MM.1S (cell line): Measurements from ENCODE around the gene MRAP2.

Experiments
- DNase-seq: peaks from one replicate; pipeline ENCODE4 v3.0.0-alpha.2; 2015
- H2AFZ ChIP-seq: fragments of 300-600 bp; sonication (generic); 2 replicates; pipeline ENCODE4 v1.6.0; 2016; ENCODE audit warnings: antibody characterized with exemption, low read length
- H3F3A ChIP-seq: fragments of 300-600 bp; sonication (generic); 2 replicates; pipeline ENCODE4 v1.6.1; 2016; ENCODE audit warnings: mild to moderate bottlenecking, antibody characterized with exemption, low read length, moderate library complexity, mixed read lengths; ENCODE audit not compliant: insufficient read depth
- H3K27ac ChIP-seq: fragments of 300-600 bp; sonication (generic); 2 replicates; pipeline ENCODE4 v1.5.1; 2016; ENCODE audit warnings: mild to moderate bottlenecking, low read length
- H3K27me3 ChIP-seq: fragments of 300-600 bp; sonication (generic); replicated peaks from 2 replicates; pipeline ENCODE4 v1.6.0; 2016; ENCODE audit warnings: low read length; ENCODE audit not compliant: insufficient read depth
- H3K36me3 ChIP-seq: fragments of 300-600 bp; sonication (generic); replicated peaks from 2 replicates; pipeline ENCODE4 v1.6.1; 2016; ENCODE audit warnings: mild to moderate bottlenecking, low read length, mixed read lengths; ENCODE audit not compliant: insufficient read depth
- H3K4me1 ChIP-seq: fragments of 300-600 bp; sonication (generic); 2 replicates; pipeline ENCODE4 v1.6.1; 2016; ENCODE audit warnings: low read length, mixed read lengths
- H3K4me2 ChIP-seq: fragments of 300-600 bp; sonication (generic); 2 replicates; pipeline ENCODE4 v1.6.0; 2016; ENCODE audit warnings: low read depth, low read length
- H3K4me3 ChIP-seq: fragments of 300-600 bp; sonication (generic); 2 replicates; pipeline ENCODE4 v1.5.1; 2016; ENCODE audit warnings: low read length, mixed read lengths
- H3K79me2 ChIP-seq: fragments of 300-600 bp; sonication (generic); 2 replicates; pipeline ENCODE4 v1.6.1; 2016; ENCODE audit warnings: mixed run types, low read length, mixed read lengths
- H3K9ac ChIP-seq: fragments of 300-600 bp; sonication (generic); 2 replicates; pipeline ENCODE4 v1.6.1; 2016; ENCODE audit warnings: low read length, mixed read lengths
- H3K9me2 ChIP-seq: fragments of 300-600 bp; sonication (generic); replicated peaks from 2 replicates; pipeline ENCODE4 v1.6.1; 2016; ENCODE audit warnings: mild to moderate bottlenecking, low read length, mixed read lengths; ENCODE audit not compliant: insufficient read depth
- H3K9me3 ChIP-seq: fragments of 300-600 bp; sonication (generic); replicated peaks from 2 replicates; pipeline ENCODE4 v1.6.1; 2016; ENCODE audit warnings: mild to moderate bottlenecking, low read length, mixed read lengths; ENCODE audit not compliant: insufficient read depth
- H4K20me1 ChIP-seq: fragments of 300-600 bp; sonication (generic); 2 replicates; pipeline ENCODE4 v1.6.1; 2016; ENCODE audit warnings: mild to moderate bottlenecking, low read length, moderate library complexity, mixed read lengths; ENCODE audit not compliant: insufficient read depth
- EZH2 ChIP-seq: fragments of 300-600 bp; sonication (generic); optimal IDR thresholded peaks from 2 replicates; pipeline ENCODE3; 2017; ENCODE audit warnings: low read depth, mild to moderate bottlenecking, antibody characterized with exemption, low read length, mixed read lengths
- EZH2phosphoT487 ChIP-seq: fragments of 300-600 bp; sonication (generic); IDR thresholded peaks from 2 replicates; pipeline ENCODE4 v1.6.1; 2018; ENCODE audit warnings: antibody characterized with exemption, low read length
- TF ChIP-seq, protein P1 (sequence below): fragments of 300-600 bp; sonication (generic); IDR thresholded peaks from 2 replicates; pipeline ENCODE4 v1.5.1; 2016; ENCODE audit warnings: antibody characterized with exemption, low read length, mixed read lengths

Gene MRAP2

DNA sequence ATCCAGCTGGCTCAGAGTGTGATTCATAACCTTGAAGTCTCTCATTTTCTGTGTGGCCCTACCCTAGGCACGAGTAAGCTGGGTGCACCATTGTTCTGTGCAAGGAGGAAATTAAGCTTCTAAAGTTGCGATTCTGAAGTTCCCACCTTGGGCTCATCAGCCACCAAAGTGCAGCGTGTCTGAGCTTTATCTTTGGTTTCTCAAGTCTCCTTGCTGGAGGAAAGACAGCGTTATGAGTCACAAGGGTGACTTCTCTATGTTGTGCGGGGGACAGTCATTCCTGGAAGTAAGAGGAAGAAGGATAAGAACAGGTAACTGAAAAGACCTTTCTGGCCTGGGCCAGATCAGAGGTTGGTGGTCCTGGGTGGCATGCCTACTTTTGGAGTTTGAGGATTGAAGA is 16.8 kb downstream of the MRAP2 start:
- Histone ChIP-seq H4K20me1 (no peaks in the 10 kb centered on the region), H3K4me3 (no peak overlapping the region), H3K4me1 (no peaks in the 10 kb centered on the region), H2AFZ (no peak overlapping the region), H3K9me2 (no peaks in the 10 kb centered on the region), H3K79me2 (no peaks in the 10 kb centered on the region), H3F3A (no peaks in the 10 kb centered on the region), H3K9ac (no peak overlapping the region), H3K36me3 (no peaks in the 10 kb centered on the region), H3K4me2 (no peak overlapping the region), H3K27ac (no peak overlapping the region), H3K27me3 (no peaks in the 10 kb centered on the region), H3K9me3 (no peaks in the 10 kb centered on the region)
- no peak for TF ChIP-seq EZH2phosphoT487
- TF ChIP-seq, protein P1, sequence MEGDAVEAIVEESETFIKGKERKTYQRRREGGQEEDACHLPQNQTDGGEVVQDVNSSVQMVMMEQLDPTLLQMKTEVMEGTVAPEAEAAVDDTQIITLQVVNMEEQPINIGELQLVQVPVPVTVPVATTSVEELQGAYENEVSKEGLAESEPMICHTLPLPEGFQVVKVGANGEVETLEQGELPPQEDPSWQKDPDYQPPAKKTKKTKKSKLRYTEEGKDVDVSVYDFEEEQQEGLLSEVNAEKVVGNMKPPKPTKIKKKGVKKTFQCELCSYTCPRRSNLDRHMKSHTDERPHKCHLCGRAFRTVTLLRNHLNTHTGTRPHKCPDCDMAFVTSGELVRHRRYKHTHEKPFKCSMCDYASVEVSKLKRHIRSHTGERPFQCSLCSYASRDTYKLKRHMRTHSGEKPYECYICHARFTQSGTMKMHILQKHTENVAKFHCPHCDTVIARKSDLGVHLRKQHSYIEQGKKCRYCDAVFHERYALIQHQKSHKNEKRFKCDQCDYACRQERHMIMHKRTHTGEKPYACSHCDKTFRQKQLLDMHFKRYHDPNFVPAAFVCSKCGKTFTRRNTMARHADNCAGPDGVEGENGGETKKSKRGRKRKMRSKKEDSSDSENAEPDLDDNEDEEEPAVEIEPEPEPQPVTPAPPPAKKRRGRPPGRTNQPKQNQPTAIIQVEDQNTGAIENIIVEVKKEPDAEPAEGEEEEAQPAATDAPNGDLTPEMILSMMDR: no peak
- no peak for TF ChIP-seq EZH2
- no peak for DNase-seq

DNA sequence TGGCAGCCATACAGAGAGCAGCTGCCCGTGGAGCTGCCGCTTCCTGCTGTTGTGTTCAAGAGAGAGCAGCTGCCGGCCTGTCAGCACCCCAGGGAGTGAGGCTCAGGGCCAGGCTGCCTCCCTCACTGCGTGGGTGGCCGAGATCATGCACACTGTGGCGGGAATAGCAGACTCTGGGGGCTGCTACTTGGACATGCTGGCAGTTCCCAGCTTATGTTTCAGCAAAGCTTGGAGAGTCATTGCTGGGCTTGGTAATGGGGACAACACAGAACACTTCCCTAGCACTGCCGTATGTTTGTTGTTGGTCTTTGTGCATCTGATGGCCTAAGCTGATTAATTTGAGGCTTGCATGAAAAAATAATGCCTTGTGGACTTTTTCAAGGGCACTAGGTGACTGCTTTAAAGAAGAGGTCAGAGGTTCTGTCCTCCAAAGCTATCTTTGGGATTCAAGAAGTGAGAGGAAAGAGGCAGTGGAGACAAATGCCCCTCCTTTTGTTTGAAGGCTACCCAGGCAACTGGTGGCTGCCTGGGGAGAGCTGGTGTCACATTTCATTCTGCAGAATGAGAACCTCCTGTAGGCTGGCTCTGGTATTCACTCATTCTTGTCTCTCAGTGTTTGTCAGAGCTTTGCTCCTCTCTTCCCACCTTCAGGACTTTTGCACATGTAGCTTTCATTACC is 18.8 kb downstream of the MRAP2 start:
- Histone ChIP-seq H3K4me1 (no peaks in the 10 kb centered on the region), H2AFZ (no peak overlapping the region), H3K27me3 (no peaks in the 10 kb centered on the region), H3K4me2 (no peak overlapping the region), H3K9ac (no peak overlapping the region), H3K27ac (no peak overlapping the region), H3K79me2 (no peaks in the 10 kb centered on the region), H3K9me3 (no peaks in the 10 kb centered on the region), H3F3A (no peaks in the 10 kb centered on the region), H4K20me1 (no peaks in the 10 kb centered on the region), H3K4me3 (no peak overlapping the region), H3K36me3 (no peaks in the 10 kb centered on the region), H3K9me2 (no peaks in the 10 kb centered on the region)
- TF ChIP-seq, protein P1: no peak
- TF ChIP-seq EZH2: no peak
- no peak for TF ChIP-seq EZH2phosphoT487
- DNase-seq: no peak

DNA sequence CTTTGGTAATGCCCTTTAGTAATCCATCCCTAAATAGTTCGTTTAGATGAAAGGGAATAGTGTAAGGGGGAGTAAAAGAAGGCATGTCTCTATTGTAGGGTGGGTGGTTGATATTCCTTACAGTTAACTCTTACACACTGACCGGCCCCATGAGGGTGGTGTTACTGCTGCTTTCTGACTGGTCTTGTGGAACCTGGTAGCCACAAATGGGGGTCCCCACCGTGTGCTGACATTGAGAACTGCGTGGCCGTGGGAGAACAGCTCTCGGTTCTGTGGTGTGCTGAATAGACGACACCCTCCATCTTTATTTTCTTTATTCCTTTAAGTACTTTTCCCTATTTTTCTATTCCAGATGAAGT is 19.3 kb downstream of the MRAP2 start:
- H3F3A ChIP-seq: no peaks in the 10 kb centered on the region
- no peak overlapping the region for H3K4me3 ChIP-seq
- H3K27me3 ChIP-seq: no peaks in the 10 kb centered on the region
- H3K9me3 ChIP-seq: no peaks in the 10 kb centered on the region
- DNase-seq: no peak
- no peaks in the 10 kb centered on the region for H3K79me2 ChIP-seq
- H3K4me1 ChIP-seq: no peaks in the 10 kb centered on the region
- no peak for TF ChIP-seq EZH2
- TF ChIP-seq EZH2phosphoT487: no peak
- TF ChIP-seq, protein P1: no peak
- H4K20me1 ChIP-seq: no peaks in the 10 kb centered on the region
- H3K27ac ChIP-seq: no peak overlapping the region
- H3K4me2 ChIP-seq: no peak overlapping the region
- no peak overlapping the region for H2AFZ ChIP-seq
- no peaks in the 10 kb centered on the region for H3K9me2 ChIP-seq
- H3K36me3 ChIP-seq: no peaks in the 10 kb centered on the region
- H3K9ac ChIP-seq: no peak overlapping the region
